ENCODE results near the gene ZNF280C.

- TF ChIP-seq CTCF (IDR thresholded peaks at IDR 0.05) (no peak), POLR2A (IDR thresholded peaks at IDR 0.05) (no peak)
Observed at GRCh38 chrX:130211415-130212186, 57.1 kb downstream of the ZNF280C start.
